Islet precursor cell (in vitro differentiated cells): ENCODE results near the gene DIP2C.
"Not testable (repeated sequence)": the region's sequence is repeated elsewhere in the genome, so short reads cannot be mapped to it uniquely, and the experiment has no call there.

Experiments used
- DNase-seq: peaks from one replicate; pipeline ENCODE4 v3.0.0-alpha.2; 2018

DIP2C gene

GRCh38 chr10:609262-609658 lies 80.2 kb downstream of the DIP2C start:
- no peak for DNase-seq

- DNase-seq, result no peak
These were observed 80.9 kb downstream of the DIP2C start for GRCh38 chr10:608331-609261.

GRCh38 chr10:607545-608185 lies 81.8 kb downstream of the DIP2C start:
- no peak for DNase-seq

- DNase-seq, result no peak
These were observed 82.5 kb downstream of the DIP2C start for GRCh38 chr10:606762-607544.

- no peak for DNase-seq
These were observed 83.7 kb downstream of the DIP2C start for GRCh38 chr10:605632-606325.

- no peak for DNase-seq
These were observed 84.5 kb downstream of the DIP2C start for GRCh38 chr10:604716-605631.

GRCh38 chr10:603745-604144 lies 85.7 kb downstream of the DIP2C start:
- no peak for DNase-seq

GRCh38 chr10:602391-603005 lies 87.0 kb downstream of the DIP2C start:
- DNase-seq, result no peak

GRCh38 chr10:601660-601963 lies 87.9 kb downstream of the DIP2C start:
- DNase-seq, result no peak

GRCh38 chr10:600876-601659 lies 88.4 kb downstream of the DIP2C start:
- DNase-seq, result peak; percentile 75

- DNase-seq, result no peak
These were observed 89.2 kb downstream of the DIP2C start for GRCh38 chr10:600234-600633.

GRCh38 chr10:599767-600166 lies 89.7 kb downstream of the DIP2C start:
- no peak for DNase-seq

GRCh38 chr10:598415-599170 lies 90.9 kb downstream of the DIP2C start:
- DNase-seq, result peak; percentile 94

GRCh38 chr10:597976-598375 lies 91.5 kb downstream of the DIP2C start:
- DNase-seq, result no peak

- no peak for DNase-seq
These were observed 92.6 kb downstream of the DIP2C start for GRCh38 chr10:596725-597345.

- DNase-seq, result not testable (repeated sequence)
These were observed 93.3 kb downstream of the DIP2C start for GRCh38 chr10:596131-596530.

GRCh38 chr10:595473-595872 lies 94.0 kb downstream of the DIP2C start:
- DNase-seq, result no peak

GRCh38 chr10:594584-595270 lies 94.7 kb downstream of the DIP2C start:
- no peak for DNase-seq
